SU-DHL-6 (cell line): ENCODE data around the gene CDKAL1.

Experiments
- CTCF ChIP-seq: fragments of 200-600 bp; sonication (generic); IDR thresholded peaks from one replicate; pipeline ENCODE4 v1.5.1; 2017; ENCODE audit warnings: antibody characterized with exemption, mild to moderate bottlenecking, low read length, moderate library complexity; ENCODE audit not compliant: insufficient read depth, poor library complexity, severe bottlenecking
- EZH2phosphoT487 ChIP-seq: fragments of 200-600 bp; sonication (generic), shearing (Covaris generic); conservative IDR thresholded peaks from 2 replicates; pipeline ENCODE4 v1.6.1; 2018; ENCODE audit warnings: mild to moderate bottlenecking, antibody characterized with exemption, low read length, moderate library complexity, mixed read lengths

GRCh38 chr6:20751293-20751935 is 217.2 kb downstream of the CDKAL1 start:
- TF ChIP-seq CTCF (no peak), EZH2phosphoT487 (no peak)
